ENCODE results near the gene SLC37A3. TPM values are rescaled to one million over a fixed set of nuclear protein-coding genes. Genes with fewer than 3 reads are reported as not detected.

Gene SLC37A3
- total and polyA plus RNA-seq, 12 donors = 16.3 to 33.4 (median 23.3) TPM

GRCh38 chr7:140289804-140290203, 108.5 kb downstream of the SLC37A3 start:
- no peak for DNase-seq
- intact Hi-C loops (cut with DNase I) = no loop called here
- H3K27me3 ChIP-seq = no peaks in the 10 kb centered on the region
- TF ChIP-seq CTCF (IDR thresholded peaks at IDR 0.05) (no peak), POLR2A (IDR thresholded peaks at IDR 0.05) (no peak)
- no peaks in the 10 kb centered on the region for H3K9me3 ChIP-seq (replicated peaks in 1 of 3)
- WGBS, 4 donors = 84 to 94% (median 88%) methylated on average over 6 of the region's 6 CpGs
- H3K4me3 ChIP-seq = no peak overlapping the region
- H3K27ac ChIP-seq = no peak overlapping the region
- no peaks in the 10 kb centered on the region for H3K4me1 ChIP-seq (replicated peaks in 1 of 2)
- no peaks in the 10 kb centered on the region for H3K36me3 ChIP-seq (replicated peaks in 1 of 2)

GRCh38 chr7:140287988-140288387, 110.3 kb downstream of the SLC37A3 start:
- TF ChIP-seq CTCF (IDR thresholded peaks at IDR 0.05) (no peak), POLR2A (IDR thresholded peaks at IDR 0.05) (no peak)
- no peaks in the 10 kb centered on the region for H3K36me3 ChIP-seq (replicated peaks in 1 of 2)
- intact Hi-C loops (cut with DNase I) = no loop called here

GRCh38 chr7:140285938-140286337, 112.4 kb downstream of the SLC37A3 start:
- TF ChIP-seq POLR2A (IDR thresholded peaks at IDR 0.05) = no peak
- no peak for TF ChIP-seq CTCF (IDR thresholded peaks at IDR 0.05)
- WGBS, 4 donors = 71 to 83% (median 76%) methylated on average over 6 of the region's 6 CpGs
- Histone ChIP-seq H3K36me3 (replicated peaks in 1 of 2) (no peaks in the 10 kb centered on the region), H3K4me3 (no peak overlapping the region), H3K27ac (no peak overlapping the region), H3K27me3 (no peaks in the 10 kb centered on the region), H3K4me1 (replicated peaks in 1 of 2) (no peaks in the 10 kb centered on the region), H3K9me3 (replicated peaks in 1 of 3) (no peaks in the 10 kb centered on the region)
- no peak for DNase-seq
- intact Hi-C loops (cut with DNase I) = no loop called here

More at GRCh38 chr7:140287988-140288387, 110.3 kb downstream of the SLC37A3 start:
- Histone ChIP-seq H3K4me3 (no peak overlapping the region), H3K4me1 (replicated peaks in 1 of 2) (no peaks in the 10 kb centered on the region), H3K9me3 (replicated peaks in 1 of 3) (no peaks in the 10 kb centered on the region), H3K27me3 (no peaks in the 10 kb centered on the region), H3K27ac (no peak overlapping the region)
- WGBS, 4 donors = 83 to 95% (median 89%) methylated on average over 2 to 3 of the region's 3 CpGs
- DNase-seq = no peak

GRCh38 chr7:140284062-140284461, 114.3 kb downstream of the SLC37A3 start:
- no peak for TF ChIP-seq CTCF (IDR thresholded peaks at IDR 0.05)
- no peak for TF ChIP-seq POLR2A (IDR thresholded peaks at IDR 0.05)
- H3K27me3 ChIP-seq = no peaks in the 10 kb centered on the region

More at GRCh38 chr7:140284062-140284461, 114.3 kb downstream of the SLC37A3 start:
- Histone ChIP-seq H3K4me3 (no peak overlapping the region), H3K27ac (no peak overlapping the region), H3K36me3 (replicated peaks in 1 of 2) (no peaks in the 10 kb centered on the region), H3K4me1 (replicated peaks in 1 of 2) (no peaks in the 10 kb centered on the region), H3K9me3 (replicated peaks in 1 of 3) (no peaks in the 10 kb centered on the region)
- WGBS, 4 donors = 92 to 98% (median 96%) methylated on average over 1 of the region's 1 CpG
- intact Hi-C loops (cut with DNase I) = no loop called here
- DNase-seq = no peak

Small RNA genes within 50 kb of the gene (small RNA-seq; reads per million reads assigned to genes)
- gene RNA5SP247 (0 to 0.12 reads per million in 2 donors), gene RNA5SP248 (63.5 to 120 reads per million in 2 donors)

Other genes starting within 250 kb of the SLC37A3 start
- 10 to 100 TPM in 1 of 9 donors, 1 to 10 TPM in 8; 3.6 to 10.5 (median 5.4) TPM for gene KDM7A, start 221.5 kb downstream of the SLC37A3 start, total RNA-seq
- 1 to 10 TPM; 1.4 to 3.4 (median 1.7) TPM for gene KDM7A, start 221.5 kb downstream of the SLC37A3 start, polyA plus RNA-seq
- under 1 TPM in 1 of 9 donors, not detected in 8; 0.44 TPM for gene RAB19, start 5.5 kb upstream of the SLC37A3 start, total RNA-seq
- not detected for gene RAB19, start 5.5 kb upstream of the SLC37A3 start, polyA plus RNA-seq
- 100 to 1,000 TPM in 1 of 9 donors, 10 to 100 TPM in 8; 48.7 to 105 (median 63.2) TPM for gene MKRN1, start 81.0 kb upstream of the SLC37A3 start, total RNA-seq
- gene MKRN1, start 81.0 kb upstream of the SLC37A3 start, polyA plus RNA-seq = 10 to 100 TPM; 43.7 to 64.0 (median 49.4) TPM
- gene DENND2A, start 242.3 kb upstream of the SLC37A3 start, total RNA-seq = 10 to 100 TPM in 1 of 9 donors, 1 to 10 TPM in 8; 4.1 to 10.9 (median 6.0) TPM
- 1 to 10 TPM; 3.0 to 8.4 (median 5.5) TPM for gene DENND2A, start 242.3 kb upstream of the SLC37A3 start, polyA plus RNA-seq